HCT116 (cell line): ENCODE data around the gene WNT2. TPM values are rescaled to one million over a fixed set of nuclear protein-coding genes. Genes with fewer than 3 reads are reported as not detected.

ENCODE experiments used
- ATAC-seq: fragments of 200-7000 bp; cut with Tn5 transposase; 2 replicates; pipeline ENCODE4 v1.9.1; 2020; ENCODE audit warnings: mild to moderate bottlenecking, moderate library complexity
- BruUV-seq: library from RNA; stranded (reverse); fragments of 400-500 nt; replicated peaks from 2 replicates; lab custom pipeline; 2021; lab: Mats Ljungman, UMichigan
- CTCF ChIA-PET: fragments of 300-600 bp; sonication (Branson Sonifier 250); formaldehyde crosslinking; loops from one replicate; lab custom pipeline; 2021; ENCODE audit warnings: antibody characterized with exemption; lab: Charles Lee
- POLR2A ChIA-PET: fragments of 300-600, 350-600 bp; sonication (Branson Sonifier 250); formaldehyde crosslinking; loops from one replicate; lab custom pipeline; 2021; ENCODE audit warnings: antibody characterized with exemption; lab: Charles Lee
- RAD21 ChIA-PET, 2 experiments: fragments of 300-600 bp; sonication (Branson Sonifier 250); formaldehyde crosslinking; loops; one replicate each; lab custom pipeline; 2023; ENCODE audit warnings: low total read pairs in 2 of 2; ENCODE audit not compliant: uncharacterized antibody in 2 of 2, unreplicated experiment in 2 of 2, low non-redundant PET in 1 of 2; lab: Charles Lee
- DNase-seq: peaks from one replicate; pipeline ENCODE4 v3.0.0-alpha.2; 2010; ENCODE audit warnings: low read depth, low spot score
- H2AFZ ChIP-seq: fragments of 200-600 bp; shearing (Covaris generic), sonication (generic); 2 replicates; pipeline ENCODE4 v1.6.1; 2017; ENCODE audit warnings: low read depth, mixed run types, mixed read lengths, antibody characterized with exemption, low read length; ENCODE audit not compliant: poor library complexity, severe bottlenecking
- H3K27ac ChIP-seq: 2 replicates; pipeline ENCODE4 v1.5.1; 2012; ENCODE audit warnings: low read depth, low read length
- H3K27me3 ChIP-seq: fragments of 200-600 bp; sonication (generic); 2 replicates; pipeline ENCODE4 v1.6.1; 2016; ENCODE audit warnings: mixed run types, low read length, mixed read lengths; ENCODE audit not compliant: insufficient read depth
- H3K36me3 ChIP-seq, 2 experiments: fragments of 200-500 bp in 1 of 2; fragments of 200-600 bp in 1 of 2; sonication (Bioruptor generic) in 1 of 2; sonication (generic) in 1 of 2; 2 replicates each; pipeline versions ENCODE4 v1.5.1 to v1.6.1; 2014 to 2016; ENCODE audit warnings: low read length in 2 of 2, inconsistent platforms in 1 of 2, mixed read lengths in 1 of 2, mixed run types in 1 of 2; ENCODE audit not compliant: insufficient read depth in 2 of 2, control insufficient read depth in 1 of 2
- H3K4me1 ChIP-seq, 2 experiments: fragments of 200-600 bp in 1 of 2; sonication (generic) in 1 of 2; 2 replicates each; pipeline versions ENCODE4 v1.5.1 to v1.6.1; 2012 to 2017; ENCODE audit warnings: low read length in 2 of 2, inconsistent platforms in 1 of 2, mild to moderate bottlenecking in 1 of 2, mixed read lengths in 1 of 2, mixed run types in 1 of 2, moderate library complexity in 1 of 2; ENCODE audit not compliant: insufficient read depth in 2 of 2, control insufficient read depth in 1 of 2
- H3K4me2 ChIP-seq: fragments of 200-600 bp; sonication (generic); 2 replicates; pipeline ENCODE4 v1.6.1; 2017; ENCODE audit warnings: mixed run types, low read length, mixed read lengths
- H3K4me3 ChIP-seq, 2 experiments: fragments of 200-600 bp in 1 of 2; sonication (generic) in 1 of 2; replicated peaks in 1 of 2; 2 replicates each; pipeline ENCODE4 v1.5.1; 2011 to 2016; ENCODE audit warnings: low read length in 2 of 2, control low read depth in 1 of 2, low read depth in 1 of 2, mild to moderate bottlenecking in 1 of 2, mixed read lengths in 1 of 2, mixed run types in 1 of 2
- H3K79me2 ChIP-seq: fragments of 200-600 bp; sonication (generic); 2 replicates; pipeline ENCODE4 v1.6.1; 2017; ENCODE audit warnings: mild to moderate bottlenecking, mixed run types, low read length, moderate library complexity, mixed read lengths; ENCODE audit not compliant: insufficient read depth
- H3K9ac ChIP-seq: fragments of 200-600 bp; sonication (generic); 2 replicates; pipeline ENCODE4 v1.6.1; 2016; ENCODE audit warnings: low read length, mixed read lengths
- H3K9me2 ChIP-seq: fragments of 200-600 bp; sonication (generic), shearing (Covaris generic); 2 replicates; pipeline ENCODE4 v1.6.1; 2017; ENCODE audit warnings: mixed run types, mild to moderate bottlenecking, moderate library complexity; ENCODE audit not compliant: insufficient read depth
- H3K9me3 ChIP-seq, 2 experiments: fragments of 200-500 bp in 1 of 2; fragments of 200-600 bp in 1 of 2; sonication (Bioruptor generic) in 1 of 2; sonication (generic) in 1 of 2; 2 replicates each; pipeline ENCODE4 v1.6.1; 2014 to 2017; ENCODE audit warnings: low read length in 2 of 2, mixed read lengths in 2 of 2, inconsistent platforms in 1 of 2, low read depth in 1 of 2, mild to moderate bottlenecking in 1 of 2, mixed run types in 1 of 2, moderate library complexity in 1 of 2; ENCODE audit not compliant: control insufficient read depth in 1 of 2, insufficient read depth in 1 of 2
- H4K20me1 ChIP-seq: fragments of 200-600 bp; sonication (generic), shearing (Covaris generic); 2 replicates; pipeline ENCODE4 v1.6.1; 2017; ENCODE audit warnings: mixed run types, mild to moderate bottlenecking, moderate library complexity; ENCODE audit not compliant: insufficient read depth
- SIN3A ChIP-seq: IDR thresholded peaks from 2 replicates; pipeline ENCODE4 v1.6.1; 2012; ENCODE audit warnings: low read depth
- SP1 ChIP-seq: IDR thresholded peaks from 2 replicates; pipeline ENCODE4 v1.6.1; 2012; ENCODE audit warnings: low read depth
- YY1 ChIP-seq: IDR thresholded peaks from 2 replicates; pipeline ENCODE4 v1.6.1; 2011; ENCODE audit warnings: low read length, low read depth, moderate library complexity, mild to moderate bottlenecking; ENCODE audit not compliant: insufficient replicate concordance; ENCODE audit errors: extremely low read depth
- intact Hi-C: fragments of 100-400 bp; cut with micrococcal nuclease; formaldehyde crosslinking; loops from 2 replicates; pipeline ENCODE4 v1.10.0; 2022
- total RNA-seq: library from RNA; stranded (reverse); gene quantifications from one replicate; pipeline ENCODE4 v1.2.1, GENCODE V29; 2021; ENCODE audit not compliant: unreplicated experiment
- TF ChIP-seq, protein P1 (sequence below): IDR thresholded peaks from 2 replicates; pipeline ENCODE4 v1.6.1; 2012
- TF ChIP-seq, protein P2 (sequence below), 3 experiments: fragments of 200-600 bp in 1 of 3; sonication (generic) in 1 of 3; IDR thresholded peaks in 2 of 3; conservative IDR thresholded peaks in 1 of 3; 2 replicates each; pipeline ENCODE4 v1.5.1; 2012 to 2017; ENCODE audit warnings: low read depth in 2 of 3, low read length in 2 of 3, antibody characterized with exemption in 1 of 3, borderline replicate concordance in 1 of 3, control low read depth in 1 of 3, mild to moderate bottlenecking in 1 of 3, mixed read lengths in 1 of 3, mixed run types in 1 of 3, moderate library complexity in 1 of 3; ENCODE audit not compliant: insufficient read depth in 1 of 3

WNT2 gene
- total RNA-seq, 1 experiment from 2014 or later: 0.12 TPM

DNA sequence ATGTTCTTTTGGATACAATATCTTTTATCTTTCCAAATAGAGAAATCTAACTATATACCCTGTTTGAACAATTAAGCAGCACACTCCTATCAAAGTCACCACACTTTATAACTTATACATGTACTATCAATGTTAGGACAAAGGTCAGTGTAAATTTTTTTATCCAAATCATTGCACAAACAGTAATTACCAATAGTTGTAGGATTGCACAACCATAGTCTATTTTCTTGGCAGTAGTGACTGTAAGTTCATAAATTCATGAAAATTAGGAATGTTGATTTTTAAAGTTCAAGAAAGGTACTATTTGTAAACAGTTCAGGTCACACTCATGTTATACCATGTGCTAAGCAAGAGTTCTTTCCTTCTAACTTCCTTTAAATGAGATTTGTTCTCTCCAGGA is 9.3 kb downstream of the WNT2 start:
- H3K79me2 ChIP-seq: no peaks in the 10 kb centered on the region
- no peaks in the 10 kb centered on the region for H3K4me1 ChIP-seq
- no peak overlapping the region for H3K9ac ChIP-seq
- ChIA-PET POLR2A (no interaction called here), CTCF (no interaction called here), RAD21 (no interaction called here)
- intact Hi-C loops: loop anchor here (5.0 to 10.0 kb wide), 3 partner anchors 74 to 839 kb away; no protein-coding TSS in a partner anchor
- ATAC-seq (no peak), DNase-seq (no peak)
- no peaks in the 10 kb centered on the region for H3K36me3 ChIP-seq
- H3K27ac ChIP-seq: no peak overlapping the region
- H4K20me1 ChIP-seq: no peaks in the 10 kb centered on the region
- no TSS peak for BruUV-seq
- H2AFZ ChIP-seq: no peak overlapping the region
- no peaks in the 10 kb centered on the region for H3K9me3 ChIP-seq
- H3K4me2 ChIP-seq: no peak overlapping the region
- no peaks in the 10 kb centered on the region for H3K9me2 ChIP-seq
- no peak overlapping the region for H3K4me3 ChIP-seq
- TF ChIP-seq SP1: no peak
- TF ChIP-seq, protein P1, sequence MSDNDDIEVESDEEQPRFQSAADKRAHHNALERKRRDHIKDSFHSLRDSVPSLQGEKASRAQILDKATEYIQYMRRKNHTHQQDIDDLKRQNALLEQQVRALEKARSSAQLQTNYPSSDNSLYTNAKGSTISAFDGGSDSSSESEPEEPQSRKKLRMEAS: no peak
- no peak for TF ChIP-seq YY1
- TF ChIP-seq SIN3A: no peak
- TF ChIP-seq, protein P2, sequence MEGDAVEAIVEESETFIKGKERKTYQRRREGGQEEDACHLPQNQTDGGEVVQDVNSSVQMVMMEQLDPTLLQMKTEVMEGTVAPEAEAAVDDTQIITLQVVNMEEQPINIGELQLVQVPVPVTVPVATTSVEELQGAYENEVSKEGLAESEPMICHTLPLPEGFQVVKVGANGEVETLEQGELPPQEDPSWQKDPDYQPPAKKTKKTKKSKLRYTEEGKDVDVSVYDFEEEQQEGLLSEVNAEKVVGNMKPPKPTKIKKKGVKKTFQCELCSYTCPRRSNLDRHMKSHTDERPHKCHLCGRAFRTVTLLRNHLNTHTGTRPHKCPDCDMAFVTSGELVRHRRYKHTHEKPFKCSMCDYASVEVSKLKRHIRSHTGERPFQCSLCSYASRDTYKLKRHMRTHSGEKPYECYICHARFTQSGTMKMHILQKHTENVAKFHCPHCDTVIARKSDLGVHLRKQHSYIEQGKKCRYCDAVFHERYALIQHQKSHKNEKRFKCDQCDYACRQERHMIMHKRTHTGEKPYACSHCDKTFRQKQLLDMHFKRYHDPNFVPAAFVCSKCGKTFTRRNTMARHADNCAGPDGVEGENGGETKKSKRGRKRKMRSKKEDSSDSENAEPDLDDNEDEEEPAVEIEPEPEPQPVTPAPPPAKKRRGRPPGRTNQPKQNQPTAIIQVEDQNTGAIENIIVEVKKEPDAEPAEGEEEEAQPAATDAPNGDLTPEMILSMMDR (IDR thresholded peaks at IDR 0.05 in 2 of 3, conservative IDR thresholded peaks at IDR 0.05 in 1 of 3; ENCODE audit: borderline replicate concordance in 1 of 3, insufficient read depth in 1 of 3, low read depth in 2 of 3, low read length in 2 of 3): no peak
- TF ChIP-seq, all 23 proteins: peak for 0
- no peaks in the 10 kb centered on the region for H3K27me3 ChIP-seq
